ENCODE data around the gene TTLL12.

- TF ChIP-seq CTCF (IDR thresholded peaks at IDR 0.05) (no peak), ZFX (IDR thresholded peaks at IDR 0.05; ENCODE audit: borderline replicate concordance) (no peak)
Observed at GRCh38 chr22:43191831-43192230, 4.9 kb upstream of the TTLL12 start.

Data from 22Rv1 (cell line).